SK-N-SH (cell line): ENCODE results near the gene RASA3. TPM values are rescaled to one million over a fixed set of nuclear protein-coding genes. Genes with fewer than 3 reads are reported as not detected.

Source experiments
- CTCF ChIA-PET: fragments of 300-600, 350-600 bp; formaldehyde crosslinking; extraction: SDS; loops from one replicate; lab custom pipeline; 2021; lab: Yijun Ruan, JAX
- POLR2A ChIA-PET: fragments of 350-600 bp; sonication (Branson Sonifier 250); formaldehyde crosslinking; extraction: SDS; loops from one replicate; lab custom pipeline; 2020; ENCODE audit warnings: antibody characterized with exemption, inconsistent platforms; lab: Yijun Ruan, JAX
- DNase-seq: peaks from one replicate; pipeline ENCODE4 v3.0.0; 2012
- H2AFZ ChIP-seq: fragments of 200-600 bp; sonication (generic); 2 replicates; pipeline ENCODE4 v1.8.1; 2016; ENCODE audit warnings: antibody characterized with exemption, mild to moderate bottlenecking, low read depth
- H3F3A ChIP-seq: fragments of 200-600 bp; sonication (generic); replicated peaks from 2 replicates; pipeline ENCODE3; 2016; ENCODE audit warnings: antibody characterized with exemption, mild to moderate bottlenecking; ENCODE audit not compliant: insufficient read depth
- H3K27ac ChIP-seq, 2 experiments: fragments of 200-500 bp in 1 of 2; fragments of 200-600 bp in 1 of 2; sonication (Bioruptor generic) in 1 of 2; sonication (generic), shearing (Covaris generic) in 1 of 2; 2 replicates each; pipeline versions ENCODE4 v1.5.1 to v1.6.1; 2014 to 2016; ENCODE audit warnings: low read depth in 2 of 2, inconsistent platforms in 1 of 2, low read length in 1 of 2, mild to moderate bottlenecking in 1 of 2, mixed read lengths in 1 of 2
- H3K27me3 ChIP-seq: fragments of 200-600 bp; sonication (generic), shearing (Covaris generic); 2 replicates; pipeline ENCODE4 v1.6.1; 2016; ENCODE audit warnings: mixed run types; ENCODE audit not compliant: insufficient read depth
- H3K36me3 ChIP-seq, 2 experiments: fragments of 200-500 bp in 1 of 2; fragments of 200-600 bp in 1 of 2; sonication (Bioruptor generic) in 1 of 2; sonication (generic) in 1 of 2; replicated peaks in 1 of 2; 2 replicates each; pipeline versions ENCODE3 to v1.5.1; 2014 to 2016; ENCODE audit warnings: low read length in 1 of 2, mild to moderate bottlenecking in 1 of 2; ENCODE audit not compliant: insufficient read depth in 2 of 2, control insufficient read depth in 1 of 2
- H3K4me1 ChIP-seq, 2 experiments: fragments of 200-500 bp in 1 of 2; fragments of 200-600 bp in 1 of 2; sonication (Bioruptor generic) in 1 of 2; sonication (generic), shearing (Covaris generic) in 1 of 2; 2 replicates each; pipeline versions ENCODE4 v1.5.1 to v1.6.1; 2014 to 2016; ENCODE audit warnings: low read depth in 1 of 2, low read length in 1 of 2, mixed run types in 1 of 2; ENCODE audit not compliant: insufficient read depth in 2 of 2, control insufficient read depth in 1 of 2
- H3K4me2 ChIP-seq: fragments of 200-600 bp; sonication (generic), shearing (Covaris generic); 2 replicates; pipeline ENCODE4 v1.6.1; 2017; ENCODE audit warnings: mixed run types
- H3K4me3 ChIP-seq, 2 experiments: fragments of 200-500 bp in 1 of 2; fragments of 200-600 bp in 1 of 2; sonication (Bioruptor generic) in 1 of 2; sonication (generic), shearing (Covaris generic) in 1 of 2; 2 replicates each; pipeline versions ENCODE4 v1.5.1 to v1.8.1; 2014 to 2016; ENCODE audit warnings: low read depth in 2 of 2, inconsistent platforms in 1 of 2, low read length in 1 of 2, mild to moderate bottlenecking in 1 of 2, mixed read lengths in 1 of 2, moderate library complexity in 1 of 2
- H3K79me2 ChIP-seq: fragments of 200-600 bp; sonication (generic); 2 replicates; pipeline ENCODE4 v1.8.1; 2017; ENCODE audit warnings: mild to moderate bottlenecking; ENCODE audit not compliant: insufficient read depth
- H3K9ac ChIP-seq: fragments of 200-600 bp; sonication (generic); 2 replicates; pipeline ENCODE4 v1.6.1; 2017; ENCODE audit warnings: mixed run types
- H3K9me2 ChIP-seq: fragments of 200-600 bp; sonication (generic); 2 replicates; pipeline ENCODE4 v1.6.1; 2017; ENCODE audit warnings: mixed run types
- H3K9me3 ChIP-seq: fragments of 200-600 bp; sonication (generic); 2 replicates; pipeline ENCODE4 v1.6.1; 2017; ENCODE audit warnings: mixed run types, mild to moderate bottlenecking, moderate library complexity
- H4K20me1 ChIP-seq: fragments of 200-600 bp; sonication (generic); 2 replicates; pipeline ENCODE4 v1.6.1; 2017; ENCODE audit warnings: mild to moderate bottlenecking, mixed run types; ENCODE audit not compliant: insufficient read depth
- CHD2 ChIP-seq: fragments of 150-350 bp; IDR thresholded peaks from 2 replicates; pipeline ENCODE4 v1.6.1; 2018; ENCODE audit warnings: low read length; ENCODE audit not compliant: partially characterized antibody
- FOXM1 ChIP-seq: IDR thresholded peaks from 2 replicates; pipeline ENCODE4 v1.4.0; 2012; ENCODE audit warnings: low read depth, mild to moderate bottlenecking
- MEF2A ChIP-seq: IDR thresholded peaks from 2 replicates; pipeline ENCODE4 v1.4.0; 2012; ENCODE audit warnings: low read depth, borderline replicate concordance
- MXI1 ChIP-seq: IDR thresholded peaks from 2 replicates; pipeline ENCODE4 v1.6.1; 2012; ENCODE audit warnings: mild to moderate bottlenecking, low read depth, low read length, improper control_type of control experiment
- SIN3A ChIP-seq: IDR thresholded peaks from 2 replicates; pipeline ENCODE4 v1.6.1; 2012; ENCODE audit warnings: low read depth, mild to moderate bottlenecking, low read length, moderate library complexity, borderline replicate concordance
- SMC3 ChIP-seq: IDR thresholded peaks from 2 replicates; pipeline ENCODE4 v1.6.1; 2012; ENCODE audit warnings: low read depth, low read length, improper control_type of control experiment
- TEAD4 ChIP-seq: IDR thresholded peaks from 2 replicates; pipeline ENCODE4 v1.4.0; 2012; ENCODE audit warnings: mild to moderate bottlenecking, borderline replicate concordance; ENCODE audit not compliant: insufficient read depth
- USF2 ChIP-seq: fragments of 150-350 bp; IDR thresholded peaks from 2 replicates; pipeline ENCODE4 v1.6.1; 2017; ENCODE audit warnings: antibody characterized with exemption, low read length, low read depth, borderline replicate concordance
- WGBS: methylation state at CpG from one replicate; pipeline ENCODE4 v1.1.6; 2017; ENCODE audit warnings: low lambda C conversion rate; 5-methylcytosine and 5-hydroxymethylcytosine counted together
- polyA plus RNA-seq, 3 experiments: library from polyadenylated mRNA; depleted of rRNA; stranded (reverse); fragments of >200 nt; gene quantifications; 2 replicates each; pipeline ENCODE4 v1.2.3, GENCODE V29; 2012
- TF ChIP-seq, protein P1 (sequence below): IDR thresholded peaks from 2 replicates; pipeline ENCODE4 v1.4.0; 2012; ENCODE audit warnings: low read depth
- TF ChIP-seq, protein P2 (sequence below): IDR thresholded peaks from 2 replicates; pipeline ENCODE4 v1.4.0; 2012; ENCODE audit warnings: low read depth, borderline replicate concordance
- TF ChIP-seq, protein P3 (sequence below): IDR thresholded peaks from 2 replicates; pipeline ENCODE4 v1.4.0; 2012; ENCODE audit warnings: low read depth, borderline replicate concordance

RASA3 gene
- polyA plus RNA-seq, 1 of the 3 experiments (the other 2 are of a cell fraction): 25.1 TPM

GRCh38 chr13:114001331-114002008, 131.0 kb downstream of the RASA3 start:
- no peak overlapping the region for H2AFZ ChIP-seq
- TF ChIP-seq, protein P1, sequence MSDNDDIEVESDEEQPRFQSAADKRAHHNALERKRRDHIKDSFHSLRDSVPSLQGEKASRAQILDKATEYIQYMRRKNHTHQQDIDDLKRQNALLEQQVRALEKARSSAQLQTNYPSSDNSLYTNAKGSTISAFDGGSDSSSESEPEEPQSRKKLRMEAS: no peak
- TF ChIP-seq, protein P2, sequence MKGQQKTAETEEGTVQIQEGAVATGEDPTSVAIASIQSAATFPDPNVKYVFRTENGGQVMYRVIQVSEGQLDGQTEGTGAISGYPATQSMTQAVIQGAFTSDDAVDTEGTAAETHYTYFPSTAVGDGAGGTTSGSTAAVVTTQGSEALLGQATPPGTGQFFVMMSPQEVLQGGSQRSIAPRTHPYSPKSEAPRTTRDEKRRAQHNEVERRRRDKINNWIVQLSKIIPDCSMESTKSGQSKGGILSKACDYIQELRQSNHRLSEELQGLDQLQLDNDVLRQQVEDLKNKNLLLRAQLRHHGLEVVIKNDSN: no peak
- no peak for TF ChIP-seq CHD2
- no peak for TF ChIP-seq SIN3A
- TF ChIP-seq, all 33 proteins: peak for 0
- CTCF ChIA-PET: no interaction called here
- no peaks in the 10 kb centered on the region for H4K20me1 ChIP-seq
- H3K36me3 ChIP-seq: peaks cover 3 to 35% of the 10 kb centered on the region in 2 experiments
- H3K4me1 ChIP-seq: peaks cover 0 to 9% of the 10 kb centered on the region in 2 experiments; a peak in 1 of 4 replicates
- H3K79me2 ChIP-seq: no peaks in the 10 kb centered on the region
- H3K9ac ChIP-seq: no peak overlapping the region
- H3K9me2 ChIP-seq: no peaks in the 10 kb centered on the region
- DNase-seq: no peak
- POLR2A ChIA-PET: no interaction called here
- H3K27ac ChIP-seq: no peak overlapping the region
- no peak overlapping the region for H3K4me2 ChIP-seq
- H3K27me3 ChIP-seq: no peaks in the 10 kb centered on the region
- 89% methylated on average over 21 of the region's 46 CpGs for WGBS
- no peaks in the 10 kb centered on the region for H3F3A ChIP-seq
- no peaks in the 10 kb centered on the region for H3K9me3 ChIP-seq
- H3K4me3 ChIP-seq: no peak overlapping the region

DNA sequence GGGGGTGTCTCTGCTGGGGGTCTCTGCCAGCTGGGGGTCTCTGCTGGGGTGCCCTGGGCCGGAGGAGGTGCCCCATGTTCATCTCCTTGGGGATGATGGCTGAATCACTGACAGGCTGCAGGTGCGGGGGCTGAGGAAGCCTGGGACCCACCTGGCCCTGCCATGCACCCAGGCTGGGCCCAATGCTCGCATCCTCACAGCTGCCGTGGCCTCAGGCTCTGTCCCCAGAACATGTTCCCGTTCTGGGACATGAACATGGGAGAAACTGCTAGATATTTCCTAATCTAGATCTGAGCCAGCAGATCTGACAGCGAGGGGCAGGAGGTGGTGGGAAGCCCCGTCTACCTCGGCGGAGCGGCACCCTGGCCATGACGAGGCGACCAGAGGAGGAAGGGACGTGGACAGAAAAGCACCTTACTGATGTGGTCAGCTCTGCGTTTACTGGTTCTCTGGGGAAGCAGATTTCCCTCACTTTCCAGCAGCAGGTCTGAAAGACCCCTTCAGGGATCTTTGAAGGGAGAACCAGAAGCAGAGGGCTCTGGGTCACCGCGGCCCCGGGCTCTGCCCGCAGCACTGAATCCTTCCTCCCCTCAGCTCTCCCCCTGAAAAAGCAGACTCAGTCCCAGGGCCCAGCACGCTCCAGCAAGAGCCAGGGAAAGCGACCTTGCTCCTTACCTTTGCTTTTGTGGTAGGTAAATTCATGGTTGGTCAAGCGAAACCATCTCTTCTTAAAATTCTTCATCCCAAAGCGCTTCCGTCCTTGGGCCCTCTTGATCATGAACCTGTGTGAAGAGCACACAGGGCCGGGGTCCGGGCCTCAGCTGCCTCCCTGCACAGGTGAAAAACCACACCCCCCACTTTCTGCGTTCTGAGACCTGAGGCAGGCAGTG, 132.0 kb downstream of the RASA3 start:
- H2AFZ ChIP-seq: no peak overlapping the region
- no peak overlapping the region for H3K4me3 ChIP-seq
- H3K9me2 ChIP-seq: no peaks in the 10 kb centered on the region
- ChIA-PET POLR2A (no interaction called here), CTCF (no interaction called here)
- H4K20me1 ChIP-seq: no peaks in the 10 kb centered on the region
- H3K9me3 ChIP-seq: no peaks in the 10 kb centered on the region
- DNase-seq: no peak
- WGBS: 93% methylated on average over 10 of the region's 26 CpGs
- TF ChIP-seq USF2: no peak
- TF ChIP-seq SMC3: no peak
- no peak for TF ChIP-seq TEAD4
- TF ChIP-seq, protein P3, sequence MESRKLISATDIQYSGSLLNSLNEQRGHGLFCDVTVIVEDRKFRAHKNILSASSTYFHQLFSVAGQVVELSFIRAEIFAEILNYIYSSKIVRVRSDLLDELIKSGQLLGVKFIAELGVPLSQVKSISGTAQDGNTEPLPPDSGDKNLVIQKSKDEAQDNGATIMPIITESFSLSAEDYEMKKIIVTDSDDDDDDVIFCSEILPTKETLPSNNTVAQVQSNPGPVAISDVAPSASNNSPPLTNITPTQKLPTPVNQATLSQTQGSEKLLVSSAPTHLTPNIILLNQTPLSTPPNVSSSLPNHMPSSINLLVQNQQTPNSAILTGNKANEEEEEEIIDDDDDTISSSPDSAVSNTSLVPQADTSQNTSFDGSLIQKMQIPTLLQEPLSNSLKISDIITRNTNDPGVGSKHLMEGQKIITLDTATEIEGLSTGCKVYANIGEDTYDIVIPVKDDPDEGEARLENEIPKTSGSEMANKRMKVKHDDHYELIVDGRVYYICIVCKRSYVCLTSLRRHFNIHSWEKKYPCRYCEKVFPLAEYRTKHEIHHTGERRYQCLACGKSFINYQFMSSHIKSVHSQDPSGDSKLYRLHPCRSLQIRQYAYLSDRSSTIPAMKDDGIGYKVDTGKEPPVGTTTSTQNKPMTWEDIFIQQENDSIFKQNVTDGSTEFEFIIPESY: no peak
- TF ChIP-seq MEF2A: no peak
- no peak for TF ChIP-seq FOXM1
- TF ChIP-seq, protein P1: no peak
- TF ChIP-seq MXI1: no peak
- no peak overlapping the region for H3K4me2 ChIP-seq
- H3K79me2 ChIP-seq: no peaks in the 10 kb centered on the region
- no peaks in the 10 kb centered on the region for H3K27me3 ChIP-seq
- peaks cover 0 to 9% of the 10 kb centered on the region in 2 experiments; a peak in 1 of 4 replicates for H3K4me1 ChIP-seq
- no peak overlapping the region for H3K27ac ChIP-seq
- peaks cover 3 to 41% of the 10 kb centered on the region in 2 experiments for H3K36me3 ChIP-seq
- no peak overlapping the region for H3K9ac ChIP-seq
- H3F3A ChIP-seq: no peaks in the 10 kb centered on the region
